Spinal cord (tissue), 10 donors: ENCODE results near the gene CRYAA. TPM values are rescaled to one million over a fixed set of nuclear protein-coding genes. Genes with fewer than 3 reads are reported as not detected.

Experiments
- DNase-seq, 6 donors: peaks; one replicate each; pipeline versions ENCODE4 v3.0.0 to v3.0.0-alpha.2; 2013 to 2015; ENCODE audit warnings: low spot score in 6 of 6, low read depth in 4 of 6
- H3K27ac ChIP-seq: one replicate; pipeline ENCODE4 v1.5.1; 2013; ENCODE audit warnings: low read depth, low read length, control low read depth
- H3K27me3 ChIP-seq: one replicate; pipeline ENCODE4 v1.6.1; 2013; ENCODE audit warnings: low read length; ENCODE audit not compliant: control insufficient read depth, insufficient read depth
- H3K36me3 ChIP-seq: one replicate; pipeline ENCODE4 v1.6.1; 2013; ENCODE audit warnings: low read length; ENCODE audit not compliant: control insufficient read depth, insufficient read depth
- H3K4me1 ChIP-seq: one replicate; pipeline ENCODE4 v1.6.1; 2013; ENCODE audit warnings: low read length; ENCODE audit not compliant: control insufficient read depth, insufficient read depth
- H3K4me3 ChIP-seq: one replicate; pipeline ENCODE4 v1.5.1; 2013; ENCODE audit warnings: low read depth, low read length, control low read depth
- H3K9me3 ChIP-seq: one replicate; pipeline ENCODE4 v1.6.1; 2013; ENCODE audit warnings: low read length; ENCODE audit not compliant: control insufficient read depth, insufficient read depth
- WGBS: methylation state at CpG from one replicate; pipeline ENCODE4 v1.1.5; 2013; ENCODE audit warnings: missing lambda C conversion rate; ENCODE audit not compliant: insufficient coverage; 5-methylcytosine and 5-hydroxymethylcytosine counted together
- polyA plus RNA-seq, 2 donors: library from polyadenylated mRNA; unstranded; fragments of 120-200 nt; gene quantifications; one replicate each; pipeline ENCODE4 v1.2.1, GENCODE V29; 2013; ENCODE audit not compliant: insufficient read length in 2 of 2
- total RNA-seq, 2 donors: library from RNA; depleted of rRNA in 1 of 2; stranded (reverse); fragments of 120-200 nt in 1 of 2; fragments of >200 nt in 1 of 2; gene quantifications; one replicate each; pipeline versions ENCODE4 v1.2.3 to v1.2.4, GENCODE V29; 2013 to 2014
- donor health status: healthy.

The CRYAA gene
- total and polyA plus RNA-seq, 4 donors, result not detected

GRCh38 chr21:43196826-43197225 lies 28.0 kb downstream of the CRYAA start:
- Histone ChIP-seq H3K4me1 (peaks cover 31% of the 10 kb centered on the region), H3K9me3 (peaks cover 7% of the 10 kb centered on the region), H3K4me3 (no peak overlapping the region), H3K27me3 (no peaks in the 10 kb centered on the region), H3K36me3 (peaks cover 2% of the 10 kb centered on the region), H3K27ac (no peak overlapping the region)
- 68% methylated on average over 3 of the region's 6 CpGs for WGBS
- no peak for DNase-seq

- Histone ChIP-seq H3K27ac (no peak overlapping the region), H3K4me3 (no peak overlapping the region), H3K36me3 (peaks cover 2% of the 10 kb centered on the region), H3K4me1 (peaks cover 31% of the 10 kb centered on the region), H3K9me3 (peaks cover 7% of the 10 kb centered on the region), H3K27me3 (no peaks in the 10 kb centered on the region)
- WGBS, result no CpG with 5 or more reads among the region's 2 CpGs
- DNase-seq, result no peak
These were observed 29.6 kb downstream of the CRYAA start for GRCh38 chr21:43198376-43198775.

DNA sequence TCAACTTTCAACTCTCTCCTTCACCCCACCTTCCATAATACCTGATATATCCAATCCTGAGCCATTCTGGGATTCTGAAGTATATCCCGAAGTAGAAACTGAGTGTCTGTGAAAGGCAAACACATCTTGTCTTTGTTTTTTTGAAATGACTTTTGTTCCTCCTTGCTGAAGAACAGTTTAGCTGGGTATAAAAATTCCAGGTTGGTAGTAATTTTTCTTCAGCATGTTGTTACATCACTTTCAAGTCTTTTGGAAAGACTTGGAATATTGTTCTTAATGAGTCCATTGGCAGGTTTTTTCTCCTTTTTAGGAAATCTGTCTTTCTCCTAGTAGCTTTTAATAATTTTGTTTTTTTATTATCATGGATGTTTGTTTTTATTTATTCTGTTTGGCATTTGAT lies 32.7 kb downstream of the CRYAA start:
- H3K9me3 ChIP-seq, result peaks cover 7% of the 10 kb centered on the region
- H3K27me3 ChIP-seq, result no peaks in the 10 kb centered on the region
- WGBS, result no CpG with 5 or more reads among the region's 1 CpG
- no peaks in the 10 kb centered on the region for H3K36me3 ChIP-seq
- DNase-seq, result no peak
- H3K4me3 ChIP-seq, result no peak overlapping the region
- peaks cover 3% of the 10 kb centered on the region for H3K4me1 ChIP-seq
- no peak overlapping the region for H3K27ac ChIP-seq

DNA sequence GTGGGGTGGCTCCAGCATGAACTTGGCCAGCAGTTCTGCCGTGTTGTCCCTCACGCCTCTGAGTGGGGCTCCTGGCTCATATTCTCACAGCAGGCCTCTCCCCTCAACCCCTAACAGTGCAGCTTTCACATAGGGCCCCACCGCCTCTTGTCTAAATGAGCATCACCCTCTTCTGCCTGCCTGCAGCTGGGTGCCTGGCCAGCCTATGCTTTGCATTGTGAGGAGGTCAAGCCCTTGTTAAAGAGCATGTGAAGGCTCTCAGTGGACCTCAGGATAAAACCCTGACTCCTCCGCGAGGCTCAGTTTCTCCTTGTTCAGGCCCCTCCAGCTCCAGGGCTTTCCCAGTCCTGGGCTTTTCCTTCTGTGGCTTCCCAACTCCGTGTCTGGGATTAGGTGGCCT lies 34.8 kb downstream of the CRYAA start:
- H3K4me1 ChIP-seq, result no peaks in the 10 kb centered on the region
- H3K4me3 ChIP-seq, result no peak overlapping the region
- H3K27ac ChIP-seq, result no peak overlapping the region
- DNase-seq, result no peak
- WGBS, result 79% methylated on average over 6 of the region's 6 CpGs
- H3K27me3 ChIP-seq, result no peaks in the 10 kb centered on the region
- peaks cover 7% of the 10 kb centered on the region for H3K9me3 ChIP-seq
- no peaks in the 10 kb centered on the region for H3K36me3 ChIP-seq

DNA sequence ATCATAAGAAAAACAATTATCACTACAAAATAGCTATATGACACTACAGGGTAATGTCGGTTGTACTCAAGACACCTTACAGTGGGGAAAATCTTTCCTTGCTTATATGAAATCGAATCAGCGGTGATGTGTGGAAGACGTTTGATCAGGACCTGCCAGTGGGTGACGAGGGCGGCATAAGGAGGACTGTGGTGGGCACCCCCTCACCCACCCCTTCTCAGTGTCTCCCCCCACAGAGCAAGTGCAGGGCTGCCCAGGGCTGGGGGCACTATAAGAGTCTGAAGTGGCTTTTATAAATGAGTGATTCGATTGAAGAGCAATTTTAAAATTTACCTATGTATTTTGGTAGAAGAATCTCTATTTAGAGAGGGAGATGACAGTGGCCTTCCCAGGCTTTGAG lies 35.8 kb downstream of the CRYAA start:
- Histone ChIP-seq H3K36me3 (no peaks in the 10 kb centered on the region), H3K4me3 (no peak overlapping the region)
- 100% methylated on average over 1 of the region's 7 CpGs for WGBS

DNA sequence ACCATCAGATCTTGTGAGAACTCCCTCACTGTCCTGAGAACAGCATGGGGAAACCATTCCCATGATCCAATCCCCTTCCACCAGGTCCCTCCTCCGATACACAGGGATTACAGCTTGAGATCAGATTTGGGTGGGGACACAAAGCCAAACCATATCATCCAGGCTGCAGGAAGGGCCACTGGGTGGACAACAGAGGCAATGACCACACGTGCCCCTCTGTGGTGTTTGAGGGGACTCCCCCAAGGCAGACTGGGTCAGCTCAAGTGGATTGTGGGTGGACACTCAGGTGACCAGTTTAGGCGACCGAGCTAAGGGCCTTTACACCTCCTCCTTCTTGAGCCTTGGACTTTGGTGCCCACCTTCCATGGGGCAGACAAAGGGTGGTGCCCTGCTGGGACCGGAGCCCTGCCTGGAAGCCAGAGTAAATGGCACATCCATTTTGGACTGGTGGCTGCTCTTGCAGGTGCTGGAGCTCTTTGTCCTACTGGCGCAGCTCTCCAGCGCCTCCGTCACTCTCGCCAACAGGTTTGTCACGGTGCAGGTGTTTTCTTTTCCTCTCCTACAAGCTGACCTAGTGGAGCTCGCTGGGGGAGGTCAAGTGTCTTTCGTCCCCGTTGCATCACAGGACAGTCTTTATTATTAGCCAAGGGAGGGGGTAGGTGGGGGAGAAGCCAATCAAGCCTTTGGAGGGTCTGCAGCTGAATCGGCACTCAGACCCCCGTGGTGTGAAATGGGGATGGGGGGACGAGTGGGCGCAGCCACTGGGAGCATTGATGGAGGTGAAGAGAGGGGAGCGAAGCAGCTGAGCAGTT lies 37.6 kb downstream of the CRYAA start:
- H3K36me3 ChIP-seq, result no peaks in the 10 kb centered on the region
- WGBS, result 84% methylated on average over 10 of the region's 18 CpGs
- peaks cover 15% of the 10 kb centered on the region for H3K4me1 ChIP-seq
- no peak overlapping the region for H3K4me3 ChIP-seq
- peaks cover under 1% of the 10 kb centered on the region for H3K9me3 ChIP-seq
- DNase-seq, result no peak
- no peaks in the 10 kb centered on the region for H3K27me3 ChIP-seq
- H3K27ac ChIP-seq, result no peak overlapping the region

More for the DNA sequence above, 35.8 kb downstream of the CRYAA start:
- peaks cover 7% of the 10 kb centered on the region for H3K9me3 ChIP-seq
- no peaks in the 10 kb centered on the region for H3K27me3 ChIP-seq
- H3K4me1 ChIP-seq, result no peaks in the 10 kb centered on the region
- no peak overlapping the region for H3K27ac ChIP-seq
- DNase-seq, result no peak

DNA sequence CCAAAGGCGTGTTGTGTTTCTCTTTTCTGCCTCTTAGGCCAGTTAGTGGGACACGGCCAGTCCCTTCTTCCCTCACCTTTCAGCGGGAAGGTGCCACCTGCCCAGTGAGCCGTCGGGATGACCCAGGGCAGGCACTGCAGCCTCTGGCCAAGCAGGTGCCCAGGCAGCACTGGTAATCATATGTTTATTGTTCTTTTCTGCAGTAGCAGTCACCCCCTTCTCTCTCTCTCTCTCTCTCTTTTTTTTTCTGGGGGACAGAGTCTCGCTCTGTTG lies 38.2 kb downstream of the CRYAA start:
- Histone ChIP-seq H3K27me3 (no peaks in the 10 kb centered on the region), H3K9me3 (no peaks in the 10 kb centered on the region), H3K36me3 (no peaks in the 10 kb centered on the region), H3K4me1 (peaks cover 20% of the 10 kb centered on the region), H3K4me3 (no peak overlapping the region), H3K27ac (no peak overlapping the region)
- DNase-seq, result no peak
- 96% methylated on average over 6 of the region's 6 CpGs for WGBS

DNA sequence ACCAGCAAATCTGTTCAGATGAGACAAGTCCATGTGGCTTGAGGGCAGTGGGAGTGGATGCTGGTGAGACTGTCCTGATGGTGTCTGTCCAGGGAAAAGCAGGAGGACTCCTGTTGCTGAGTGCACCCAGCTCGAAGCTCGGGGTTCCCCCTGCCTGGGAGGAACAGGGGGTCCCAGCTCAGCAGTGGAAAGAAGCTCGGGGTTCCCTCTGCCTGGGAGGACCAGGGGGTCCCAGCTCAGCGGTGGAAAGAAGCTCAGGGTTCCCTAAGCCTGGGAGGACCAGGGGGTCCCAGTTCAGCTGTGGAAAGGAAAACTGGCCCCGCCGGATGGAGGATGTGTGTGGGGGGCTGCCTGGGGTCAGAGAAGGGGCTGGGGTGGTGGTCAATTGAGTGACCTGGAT lies 39.1 kb downstream of the CRYAA start:
- Histone ChIP-seq H3K4me3 (no peak overlapping the region), H3K27ac (no peak overlapping the region), H3K27me3 (no peaks in the 10 kb centered on the region), H3K36me3 (no peaks in the 10 kb centered on the region), H3K9me3 (no peaks in the 10 kb centered on the region), H3K4me1 (peaks cover 20% of the 10 kb centered on the region)
- WGBS, result 89% methylated on average over 6 of the region's 6 CpGs
- no peak for DNase-seq

DNA sequence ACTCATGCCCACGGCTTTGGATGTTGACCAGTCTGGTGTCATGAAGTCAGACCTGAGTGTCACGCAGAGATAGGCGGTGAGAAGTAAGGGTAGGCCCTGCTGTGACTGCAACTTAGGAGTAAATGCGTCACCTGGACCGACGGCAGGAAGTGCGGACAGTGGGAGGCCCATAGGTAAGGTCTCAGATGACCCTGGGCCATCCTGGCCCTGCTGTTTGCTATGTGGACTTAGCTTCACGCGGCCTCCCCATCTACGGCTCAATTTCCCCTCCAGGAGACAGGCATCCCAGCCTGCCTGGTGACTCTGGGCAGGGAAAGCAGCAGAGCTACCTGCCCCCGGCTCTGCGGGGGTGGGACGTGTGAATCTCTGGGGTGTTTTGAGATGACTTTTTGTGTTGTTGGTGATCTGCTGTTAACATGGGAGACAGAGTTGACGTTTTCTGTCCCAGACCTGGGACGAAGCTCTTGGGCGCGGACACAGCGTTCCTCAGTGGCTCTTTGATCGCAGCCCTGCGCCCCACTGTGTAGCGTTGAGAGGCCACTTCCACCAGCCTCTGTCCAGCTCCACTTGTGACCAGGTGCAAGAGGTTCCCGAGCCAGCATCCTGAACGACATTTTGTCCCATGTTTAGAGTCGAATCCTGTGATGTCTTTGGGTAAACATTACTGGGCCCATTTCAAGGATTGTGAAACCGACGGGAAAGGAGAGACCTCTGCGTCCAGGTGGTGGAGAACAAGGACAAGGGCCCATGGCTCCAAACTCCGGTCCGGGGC lies 39.9 kb downstream of the CRYAA start:
- no peak for DNase-seq
- WGBS, result 92% methylated on average over 26 of the region's 29 CpGs
- no peaks in the 10 kb centered on the region for H3K27me3 ChIP-seq
- H3K27ac ChIP-seq, result no peak overlapping the region
- H3K4me1 ChIP-seq, result peaks cover 20% of the 10 kb centered on the region
- H3K9me3 ChIP-seq, result no peaks in the 10 kb centered on the region
- H3K36me3 ChIP-seq, result no peaks in the 10 kb centered on the region
- H3K4me3 ChIP-seq, result no peak overlapping the region
